Activated CD4-positive, alpha-beta T cell treated with anti-CD3 and anti-CD28 coated beads, Interleukin-2, amount 50 U/mL, for 4 hours (primary cell): ENCODE data around the gene MRPL48.

ENCODE experiments used
- DNase-seq, 2 experiments: peaks; one replicate each; pipeline ENCODE4 v3.0.0-alpha.2; 2020

The MRPL48 gene

GRCh38 chr11:73907191-73907590 lies 119.5 kb downstream of the MRPL48 start:
- DNase-seq, result no peak

- DNase-seq, result no peak
Observed at GRCh38 chr11:73912026-73912425, 124.4 kb downstream of the MRPL48 start.

DNA sequence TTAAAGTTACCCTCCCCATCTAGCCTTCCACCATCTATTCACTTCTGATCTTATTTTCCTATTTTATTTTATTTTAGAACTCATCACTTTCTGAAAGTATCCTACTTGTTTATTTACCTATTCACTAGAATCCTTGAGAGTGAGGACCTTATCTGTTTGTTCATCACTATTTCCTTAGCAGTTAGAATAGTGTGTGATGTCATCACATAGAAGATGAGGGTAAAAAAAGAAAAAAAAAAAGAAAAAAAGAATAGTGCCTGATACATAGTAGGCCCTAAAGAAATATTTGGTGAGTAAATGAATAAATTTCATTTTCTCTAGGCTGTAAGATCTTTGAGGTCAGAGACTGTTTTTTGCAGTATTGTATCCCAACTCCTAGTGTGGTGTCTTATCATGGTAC lies 125.8 kb downstream of the MRPL48 start:
- no peak for DNase-seq

DNA sequence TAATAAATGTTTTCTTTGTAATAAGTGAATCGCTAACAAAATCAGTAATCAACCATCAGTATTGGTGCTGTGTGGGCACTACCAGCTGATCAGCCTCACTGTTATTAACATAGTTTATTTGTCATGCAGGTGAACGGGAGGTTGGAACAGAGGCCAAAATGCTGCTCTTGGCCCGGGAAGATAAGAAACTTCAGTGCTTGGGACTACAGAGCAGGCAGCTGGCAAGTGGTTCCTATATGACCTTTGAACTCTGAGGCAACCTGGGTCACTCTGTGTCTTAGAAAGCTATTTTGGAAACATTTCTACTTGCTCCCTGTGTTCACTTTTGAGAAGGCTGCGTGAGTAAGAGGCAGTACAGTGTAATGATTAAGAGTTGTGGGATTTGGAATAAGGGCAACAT lies 126.6 kb downstream of the MRPL48 start:
- DNase-seq, result no peak
